ENCODE data around the gene PPP3CA.

PPP3CA gene

GRCh38 chr4:100985576-100985975 lies 361.8 kb downstream of the PPP3CA start:
- DNase-seq, result no peak

DNA sequence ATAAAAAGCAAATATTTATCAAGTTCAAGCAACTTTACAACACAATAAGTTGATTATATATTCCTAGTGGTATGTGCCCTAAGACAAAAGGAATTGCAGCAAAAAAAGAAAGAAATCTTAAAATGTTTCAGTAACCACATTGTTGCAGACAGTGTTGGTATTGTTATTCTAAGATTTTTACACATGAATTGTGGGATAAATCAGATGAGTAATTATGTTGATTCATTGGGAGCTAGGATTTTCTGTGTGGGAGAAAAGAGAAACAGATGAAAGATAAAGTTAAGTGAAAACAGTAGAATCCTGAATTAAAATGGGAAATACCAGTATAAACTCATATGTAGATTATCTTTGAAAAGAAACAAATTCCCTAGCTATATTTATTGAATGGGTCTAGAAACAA lies 362.4 kb downstream of the PPP3CA start:
- DNase-seq, result no peak

DNA sequence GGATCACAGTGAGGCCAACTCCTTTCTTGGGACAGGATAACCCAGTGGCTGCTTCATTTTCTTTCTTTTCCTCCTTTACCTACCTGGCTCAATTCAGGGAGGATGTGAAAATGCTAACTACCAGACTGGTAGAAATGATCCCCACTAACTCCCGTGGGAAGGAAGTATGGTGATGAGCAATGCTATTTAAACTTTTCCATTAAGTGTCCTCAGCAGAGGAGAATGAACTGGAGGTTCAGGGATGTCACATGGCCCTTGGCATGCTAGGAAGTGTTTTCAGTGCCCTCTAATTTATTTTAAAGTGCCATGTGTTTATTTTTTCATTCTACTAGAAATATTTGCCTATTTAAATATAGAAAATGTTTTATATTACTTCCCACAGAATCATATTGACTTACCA lies 363.9 kb downstream of the PPP3CA start:
- DNase-seq, result no peak

- DNase-seq, result no peak
These were observed 365.0 kb downstream of the PPP3CA start for GRCh38 chr4:100982345-100982744.

DNA sequence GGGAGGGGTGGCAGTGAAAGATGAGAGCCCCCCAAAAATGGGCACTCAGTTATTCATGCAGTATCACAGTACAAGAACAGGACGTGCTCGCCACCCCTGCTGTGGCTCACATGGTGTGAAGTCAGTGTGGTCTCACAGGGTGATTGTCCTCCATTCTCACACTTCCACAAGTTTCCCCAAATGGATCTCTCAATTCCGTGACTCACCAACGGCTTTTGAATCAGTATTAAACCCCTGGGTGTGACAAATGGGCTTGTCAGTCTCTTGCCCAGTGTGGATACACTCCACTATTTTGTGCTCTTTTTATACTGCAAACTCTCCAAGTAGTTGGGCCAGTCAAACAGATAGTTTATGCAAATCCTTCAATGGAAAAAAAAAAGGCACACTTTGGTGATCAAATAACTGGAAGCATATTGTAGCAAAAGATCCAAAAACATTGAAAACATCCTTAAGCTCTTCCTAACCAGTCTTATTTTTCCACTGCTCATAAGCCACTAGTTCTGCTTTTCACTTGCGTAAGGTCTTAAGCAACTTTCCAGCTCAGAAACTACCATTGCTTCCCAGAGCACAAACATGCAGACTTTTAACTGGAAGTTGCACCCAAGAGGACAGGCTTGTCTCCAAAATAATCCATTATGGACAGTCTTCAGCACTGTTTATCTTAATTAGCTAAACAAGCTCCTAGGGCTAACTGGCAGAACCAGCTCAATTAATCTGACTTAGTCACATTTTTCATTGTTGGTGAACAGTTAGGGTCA lies 365.7 kb downstream of the PPP3CA start:
- no peak for DNase-seq

DNA sequence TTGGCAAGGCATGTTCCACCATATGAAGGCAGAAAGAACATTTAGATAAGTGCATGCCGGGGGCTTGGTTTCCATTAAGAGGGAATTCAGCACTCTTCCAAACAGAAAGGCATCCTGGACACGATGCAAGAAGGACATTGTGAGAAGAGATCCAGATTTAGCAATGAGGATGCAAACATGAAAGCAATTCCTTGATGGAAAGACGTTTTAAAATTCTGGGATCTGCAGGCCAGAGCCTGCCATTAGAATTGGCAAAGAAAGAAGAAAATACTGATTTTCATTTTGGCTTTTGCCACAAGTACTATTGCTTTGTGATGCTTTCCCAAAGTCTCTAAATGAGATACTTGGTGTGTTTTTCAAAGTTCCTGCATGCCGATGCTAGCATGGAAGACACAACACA lies 367.6 kb downstream of the PPP3CA start:
- no peak for DNase-seq

GRCh38 chr4:100977746-100978397 lies 369.5 kb downstream of the PPP3CA start:
- DNase-seq, result no peak

GRCh38 chr4:100977274-100977673 lies 370.1 kb downstream of the PPP3CA start:
- no peak for DNase-seq
